Smooth muscle cell (in vitro differentiated cells): ENCODE measurements around the gene BCLAF3. TPM values are rescaled to one million over a fixed set of nuclear protein-coding genes. Genes with fewer than 3 reads are reported as not detected.

ENCODE experiments used
- DNase-seq: peaks from one replicate; lab custom pipeline; 2025; ENCODE audit not compliant: unreplicated experiment; lab: John Stamatoyannopoulos, UW
- H2AFZ ChIP-seq: fragments of 200-600 bp; sonication (generic); 2 replicates; pipeline ENCODE4 v1.6.0; 2016; ENCODE audit warnings: antibody characterized with exemption, low read depth, mild to moderate bottlenecking
- H3F3A ChIP-seq: fragments of 200-600 bp; sonication (generic); 2 replicates; pipeline ENCODE4 v1.6.0; 2017; ENCODE audit warnings: antibody characterized with exemption, low read depth
- H3K27ac ChIP-seq: fragments of 200-600 bp; sonication (generic); 2 replicates; pipeline ENCODE4 v1.5.1; 2016; ENCODE audit warnings: low read depth, mild to moderate bottlenecking
- H3K27me3 ChIP-seq: fragments of 200-600 bp; sonication (generic); 2 replicates; pipeline ENCODE4 v1.6.1; 2016; ENCODE audit warnings: low read depth, mild to moderate bottlenecking
- H3K36me3 ChIP-seq: fragments of 200-600 bp; sonication (generic); 2 replicates; pipeline ENCODE4 v1.5.1; 2016; ENCODE audit warnings: low read depth
- H3K4me1 ChIP-seq: fragments of 200-600 bp; sonication (generic); 2 replicates; pipeline ENCODE4 v1.5.1; 2016; ENCODE audit warnings: low read depth
- H3K4me2 ChIP-seq: fragments of 200-600 bp; sonication (generic); 2 replicates; pipeline ENCODE4 v1.6.0; 2016; ENCODE audit warnings: mild to moderate bottlenecking
- H3K4me3 ChIP-seq: fragments of 200-600 bp; sonication (generic); 2 replicates; pipeline ENCODE4 v1.5.1; 2016; ENCODE audit warnings: mild to moderate bottlenecking
- H3K79me2 ChIP-seq: fragments of 200-600 bp; sonication (generic); 2 replicates; pipeline ENCODE4 v1.6.0; 2016; ENCODE audit warnings: low read depth, mild to moderate bottlenecking
- H3K9ac ChIP-seq: fragments of 200-600 bp; sonication (generic); 2 replicates; pipeline ENCODE4 v1.6.0; 2016; ENCODE audit warnings: low read depth
- H3K9me3 ChIP-seq: fragments of 200-600 bp; sonication (generic); replicated peaks from 2 replicates; pipeline ENCODE4 v1.5.1; 2016; ENCODE audit warnings: low read depth
- H4K20me1 ChIP-seq: fragments of 200-600 bp; sonication (generic); 2 replicates; pipeline ENCODE4 v1.6.0; 2016; ENCODE audit warnings: low read depth
- WGBS: methylation state at CpG from one replicate; pipeline ENCODE4 v1.1.7; 2016; ENCODE audit warnings: low lambda C conversion rate; 5-methylcytosine and 5-hydroxymethylcytosine counted together
- polyA plus RNA-seq: library from polyadenylated mRNA; unstranded; fragments of >200 nt; fragmentation: Nextera tagmentation; extraction: Ambion mirVana; gene quantifications from 2 replicates; pipeline ENCODE4 v1.2.1, GENCODE V29; 2016
- total RNA-seq: library from RNA; depleted of rRNA; stranded (reverse); fragments of >200 nt; gene quantifications from 2 replicates; pipeline ENCODE4 v1.2.3, GENCODE V29; 2014
- TF ChIP-seq, protein P1 (sequence below): fragments of 200-600 bp; sonication (generic); IDR thresholded peaks from 2 replicates; pipeline ENCODE4 v1.5.1; 2017; ENCODE audit warnings: borderline replicate concordance, mild to moderate bottlenecking, antibody characterized with exemption; ENCODE audit not compliant: insufficient read depth, poor library complexity, severe bottlenecking

Gene BCLAF3
- total and polyA plus RNA-seq, 2 experiments from 2014 or later: 1.7 to 5.0 TPM

DNA sequence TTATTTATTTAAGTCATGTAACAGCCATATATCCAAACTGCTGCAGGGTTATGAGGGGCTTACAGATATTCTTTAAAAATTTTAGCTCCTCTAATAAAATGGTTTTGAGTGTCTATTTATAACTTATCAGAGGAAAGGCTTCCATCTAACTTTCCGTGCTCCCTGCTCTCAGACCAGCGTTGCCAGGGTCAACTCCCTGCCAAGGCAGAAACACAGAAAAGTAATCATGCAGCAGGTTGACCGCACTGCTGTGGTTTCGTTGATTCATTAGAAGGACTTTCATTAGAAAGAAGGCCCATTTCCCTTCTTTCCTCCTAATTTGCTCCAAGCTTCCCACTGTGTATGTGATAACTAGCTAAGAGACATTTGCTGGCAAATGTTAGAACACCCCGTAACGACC lies 33.9 kb downstream of the BCLAF3 start:
- WGBS: 84% methylated on average over 6 of the region's 6 CpGs
- Histone ChIP-seq H3F3A (no peaks in the 10 kb centered on the region), H3K36me3 (no peaks in the 10 kb centered on the region), H3K27ac (no peak overlapping the region), H3K27me3 (no peaks in the 10 kb centered on the region), H3K79me2 (no peaks in the 10 kb centered on the region), H3K4me1 (no peaks in the 10 kb centered on the region), H3K4me3 (no peak overlapping the region), H3K4me2 (no peak overlapping the region), H2AFZ (no peak overlapping the region), H3K9me3 (no peaks in the 10 kb centered on the region), H3K9ac (no peak overlapping the region), H4K20me1 (no peaks in the 10 kb centered on the region)
- TF ChIP-seq, protein P1, sequence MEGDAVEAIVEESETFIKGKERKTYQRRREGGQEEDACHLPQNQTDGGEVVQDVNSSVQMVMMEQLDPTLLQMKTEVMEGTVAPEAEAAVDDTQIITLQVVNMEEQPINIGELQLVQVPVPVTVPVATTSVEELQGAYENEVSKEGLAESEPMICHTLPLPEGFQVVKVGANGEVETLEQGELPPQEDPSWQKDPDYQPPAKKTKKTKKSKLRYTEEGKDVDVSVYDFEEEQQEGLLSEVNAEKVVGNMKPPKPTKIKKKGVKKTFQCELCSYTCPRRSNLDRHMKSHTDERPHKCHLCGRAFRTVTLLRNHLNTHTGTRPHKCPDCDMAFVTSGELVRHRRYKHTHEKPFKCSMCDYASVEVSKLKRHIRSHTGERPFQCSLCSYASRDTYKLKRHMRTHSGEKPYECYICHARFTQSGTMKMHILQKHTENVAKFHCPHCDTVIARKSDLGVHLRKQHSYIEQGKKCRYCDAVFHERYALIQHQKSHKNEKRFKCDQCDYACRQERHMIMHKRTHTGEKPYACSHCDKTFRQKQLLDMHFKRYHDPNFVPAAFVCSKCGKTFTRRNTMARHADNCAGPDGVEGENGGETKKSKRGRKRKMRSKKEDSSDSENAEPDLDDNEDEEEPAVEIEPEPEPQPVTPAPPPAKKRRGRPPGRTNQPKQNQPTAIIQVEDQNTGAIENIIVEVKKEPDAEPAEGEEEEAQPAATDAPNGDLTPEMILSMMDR: no peak
- no peak for DNase-seq

DNA sequence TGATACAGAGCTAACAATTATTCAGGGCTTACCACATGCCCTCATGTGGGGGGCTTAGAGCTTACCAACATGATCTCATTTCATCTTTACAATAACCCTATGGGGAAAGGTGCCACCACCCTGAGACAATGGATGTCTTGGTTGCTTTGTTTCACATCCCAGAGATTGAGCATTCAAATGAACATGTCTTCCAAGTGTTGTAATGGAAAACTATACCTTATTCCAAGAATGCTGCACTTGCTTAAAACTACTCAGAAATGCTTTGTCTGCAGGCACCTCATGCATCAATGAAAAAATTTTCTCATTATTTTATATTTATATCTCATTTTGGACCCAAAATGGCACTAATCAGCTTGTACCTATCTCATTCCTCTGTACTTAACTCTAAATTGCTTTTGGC lies 34.6 kb downstream of the BCLAF3 start:
- Histone ChIP-seq H3K27me3 (no peaks in the 10 kb centered on the region), H3K4me2 (no peak overlapping the region), H3K36me3 (no peaks in the 10 kb centered on the region), H2AFZ (no peak overlapping the region), H4K20me1 (no peaks in the 10 kb centered on the region), H3K9me3 (no peaks in the 10 kb centered on the region), H3K9ac (no peak overlapping the region), H3K4me3 (no peak overlapping the region), H3F3A (no peaks in the 10 kb centered on the region), H3K4me1 (no peaks in the 10 kb centered on the region), H3K79me2 (no peaks in the 10 kb centered on the region), H3K27ac (no peak overlapping the region)
- DNase-seq: no peak
- TF ChIP-seq, protein P1: no peak

DNA sequence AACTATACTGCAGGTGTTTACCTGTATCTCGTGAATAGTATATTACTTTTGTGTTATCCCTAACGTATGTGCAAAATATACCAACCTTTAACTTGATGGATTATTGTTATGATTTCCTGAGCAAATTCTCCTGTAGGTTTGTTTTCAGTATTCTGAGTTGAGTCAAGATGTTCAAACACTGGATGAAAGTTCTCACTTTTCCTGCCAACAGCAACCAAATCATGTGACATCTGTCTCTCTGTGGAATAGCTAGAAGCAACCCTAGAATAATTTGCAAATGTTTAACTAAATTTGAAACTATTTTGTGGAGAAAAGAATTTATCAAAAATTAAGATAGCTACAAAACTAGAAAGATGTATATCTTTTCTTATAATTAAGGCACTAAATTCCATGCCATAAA lies 35.6 kb downstream of the BCLAF3 start:
- H3K36me3 ChIP-seq: peaks cover 3% of the 10 kb centered on the region
- H3K9me3 ChIP-seq: no peaks in the 10 kb centered on the region
- DNase-seq: no peak
- H3K79me2 ChIP-seq: no peaks in the 10 kb centered on the region
- H4K20me1 ChIP-seq: no peaks in the 10 kb centered on the region
- no peaks in the 10 kb centered on the region for H3F3A ChIP-seq
- no peak overlapping the region for H3K9ac ChIP-seq
- H3K4me1 ChIP-seq: no peaks in the 10 kb centered on the region
- no peak overlapping the region for H3K4me2 ChIP-seq
- TF ChIP-seq, protein P1: no peak
- H3K4me3 ChIP-seq: no peak overlapping the region
- H3K27me3 ChIP-seq: no peaks in the 10 kb centered on the region
- no peak overlapping the region for H2AFZ ChIP-seq
- 76% methylated on average over 2 of the region's 2 CpGs for WGBS
- no peak overlapping the region for H3K27ac ChIP-seq

DNA sequence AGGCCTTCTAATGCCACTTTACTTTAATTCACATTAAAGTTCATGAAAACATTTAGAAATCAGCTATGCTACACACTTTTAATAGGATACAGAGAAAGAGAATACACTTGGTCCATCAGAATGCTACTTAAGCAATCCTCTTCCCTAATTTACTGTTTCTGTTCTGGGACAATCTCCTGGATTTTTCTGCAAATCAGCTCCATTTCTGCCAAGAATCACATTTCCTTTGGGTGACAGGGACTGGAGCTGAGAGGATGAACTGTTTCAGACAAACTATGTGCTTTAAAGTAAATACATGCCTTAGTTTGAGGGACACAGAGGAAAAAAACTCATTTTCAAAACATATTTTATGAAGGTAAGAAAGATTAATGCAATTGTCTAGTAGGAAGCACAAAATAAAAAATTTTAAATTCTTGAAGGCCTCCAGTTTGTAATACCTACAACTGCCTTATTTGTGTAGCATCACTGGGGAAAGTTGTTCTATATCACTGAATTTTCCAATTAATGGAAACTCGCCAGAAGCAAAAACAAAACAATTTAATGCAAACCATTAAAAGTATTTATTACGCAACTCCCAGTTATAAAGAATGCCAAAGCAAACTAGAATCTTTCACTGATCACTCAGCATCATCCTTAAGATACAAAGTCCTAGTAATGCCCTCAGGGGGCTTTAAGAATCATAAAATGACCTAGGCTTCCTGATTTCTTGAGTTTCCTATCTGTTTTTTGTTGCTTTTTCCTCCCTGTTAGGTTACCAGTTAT lies 36.3 kb downstream of the BCLAF3 start:
- H3K4me3 ChIP-seq: no peak overlapping the region
- DNase-seq: no peak
- H4K20me1 ChIP-seq: no peaks in the 10 kb centered on the region
- H3K27me3 ChIP-seq: no peaks in the 10 kb centered on the region
- TF ChIP-seq, protein P1: no peak
- H3F3A ChIP-seq: no peaks in the 10 kb centered on the region
- H3K4me1 ChIP-seq: no peaks in the 10 kb centered on the region
- no peak overlapping the region for H2AFZ ChIP-seq
- H3K9me3 ChIP-seq: no peaks in the 10 kb centered on the region
- WGBS: 85% methylated on average over 2 of the region's 2 CpGs
- H3K9ac ChIP-seq: no peak overlapping the region
- H3K27ac ChIP-seq: no peak overlapping the region
- no peaks in the 10 kb centered on the region for H3K79me2 ChIP-seq
- H3K36me3 ChIP-seq: peaks cover 3% of the 10 kb centered on the region
- no peak overlapping the region for H3K4me2 ChIP-seq
